GM19023 (cell line): ENCODE results near the gene MAPK8IP3.
A peak's percentile ranks its signal among the peaks of the same experiment; 100 is the strongest.

ENCODE experiments used
- ATAC-seq: cut with Tn5 transposase; IDR thresholded peaks from one replicate; pipeline ENCODE4 v1.9.1; 2021; ENCODE audit warnings: mild to moderate bottlenecking, moderate library complexity; ENCODE audit not compliant: unreplicated experiment

MAPK8IP3 gene

DNA sequence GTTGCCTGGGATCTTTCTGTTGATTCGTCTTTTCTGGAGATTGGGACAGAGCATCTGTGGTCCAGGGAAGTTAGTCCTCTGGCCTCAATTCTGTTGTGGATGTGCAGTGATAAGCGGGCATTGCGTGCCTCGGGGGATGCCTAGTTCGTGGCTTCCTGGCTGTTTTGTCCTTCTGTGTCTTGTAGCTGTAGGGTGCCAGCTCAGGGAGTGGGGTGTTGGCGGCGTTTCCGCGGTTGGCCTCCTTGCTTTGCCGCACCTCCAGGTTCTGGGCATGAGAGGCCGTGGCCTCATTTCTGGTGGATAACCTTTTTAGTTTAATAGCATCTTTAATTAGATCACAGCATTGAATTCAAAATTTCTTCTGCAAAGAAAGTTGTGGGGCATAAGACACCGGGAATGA lies 29.3 kb upstream of the MAPK8IP3 start:
- no peak for ATAC-seq

DNA sequence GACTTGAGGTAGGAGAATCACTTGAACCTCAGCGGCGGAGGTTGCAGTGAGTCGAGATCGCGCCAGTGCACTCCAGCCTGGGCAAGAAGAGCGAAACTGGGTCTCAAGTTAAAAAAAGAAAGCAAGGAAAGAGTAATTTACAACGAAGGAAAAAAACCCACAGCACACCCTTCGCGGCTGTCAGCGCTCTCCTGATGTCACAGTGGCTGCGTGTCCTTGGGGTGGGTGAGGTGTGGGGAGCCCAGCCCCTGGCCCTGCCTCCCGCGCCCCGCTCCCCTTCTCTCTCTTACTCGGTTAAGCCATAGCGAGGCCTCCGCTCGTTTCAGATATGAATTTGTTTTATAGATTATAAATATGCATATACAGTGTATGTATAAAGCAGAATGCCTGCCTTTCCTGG lies 28.7 kb upstream of the MAPK8IP3 start:
- ATAC-seq: no peak

DNA sequence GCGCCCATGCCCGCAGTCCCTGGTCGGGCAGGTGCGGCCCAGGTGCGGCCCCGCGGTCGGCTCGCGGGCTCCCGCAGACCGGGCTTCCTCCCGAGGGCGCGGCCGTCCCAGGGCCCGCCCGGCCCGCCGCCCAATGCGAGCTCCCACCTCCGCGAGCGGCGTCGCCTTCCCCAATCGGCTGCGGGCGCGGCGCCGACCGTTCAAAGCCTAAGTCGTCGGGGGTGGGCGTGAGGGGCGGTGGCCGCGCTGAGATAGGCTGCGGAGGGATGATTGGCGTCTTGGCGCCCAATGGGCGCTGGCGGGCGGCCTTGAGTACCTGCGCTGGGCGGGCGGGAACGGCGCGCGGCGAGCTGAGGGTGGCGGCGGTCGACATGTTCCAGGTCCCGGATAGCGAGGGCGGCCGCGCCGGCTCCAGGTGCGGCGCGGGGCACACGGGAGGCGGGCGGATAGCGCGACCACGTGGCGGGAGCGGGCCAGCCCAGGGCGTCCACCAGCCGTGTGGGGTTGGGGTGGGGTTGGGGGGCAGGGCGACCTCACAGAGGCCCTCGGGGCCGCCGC lies 28.0 kb upstream of the MAPK8IP3 start, which contains the start of gene JPT2:
Gene JPT2 (plus strand): TSS at position 338 of the 558 bp plus-strand sequence. CDS start 34 bp downstream, at position 372.
- peak; percentile 95 for ATAC-seq

DNA sequence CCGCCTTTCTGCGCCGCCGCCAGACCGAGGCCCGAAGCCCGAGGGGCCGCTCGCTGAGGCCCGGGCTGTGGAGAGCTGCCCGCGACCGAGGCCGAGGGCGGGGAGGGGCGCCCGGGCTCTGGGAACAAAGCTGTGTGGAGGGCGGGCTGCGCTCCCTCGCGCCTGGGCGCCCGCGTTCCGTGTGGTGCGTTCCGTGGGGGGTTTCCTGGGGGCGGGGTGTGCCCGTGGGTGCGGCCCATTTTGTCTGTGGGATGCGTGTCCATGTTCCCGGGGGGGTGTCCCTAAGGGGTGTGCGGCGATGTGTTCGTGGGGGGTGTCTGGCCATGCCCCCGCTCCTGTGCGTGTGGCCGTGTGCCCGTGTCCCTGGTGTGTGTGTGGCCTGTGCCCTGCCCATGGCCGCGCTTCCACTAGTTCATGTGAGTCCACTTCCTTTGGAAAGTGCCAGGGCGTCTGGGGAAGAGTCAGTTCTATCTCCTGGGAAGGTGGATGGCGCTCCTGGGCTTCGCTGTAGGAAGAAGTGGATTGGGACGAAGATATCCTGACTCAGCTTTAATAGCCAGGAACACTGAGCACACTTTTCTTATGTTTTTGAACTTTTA lies 27.4 kb upstream of the MAPK8IP3 start:
- peak; percentile 11 for ATAC-seq

DNA sequence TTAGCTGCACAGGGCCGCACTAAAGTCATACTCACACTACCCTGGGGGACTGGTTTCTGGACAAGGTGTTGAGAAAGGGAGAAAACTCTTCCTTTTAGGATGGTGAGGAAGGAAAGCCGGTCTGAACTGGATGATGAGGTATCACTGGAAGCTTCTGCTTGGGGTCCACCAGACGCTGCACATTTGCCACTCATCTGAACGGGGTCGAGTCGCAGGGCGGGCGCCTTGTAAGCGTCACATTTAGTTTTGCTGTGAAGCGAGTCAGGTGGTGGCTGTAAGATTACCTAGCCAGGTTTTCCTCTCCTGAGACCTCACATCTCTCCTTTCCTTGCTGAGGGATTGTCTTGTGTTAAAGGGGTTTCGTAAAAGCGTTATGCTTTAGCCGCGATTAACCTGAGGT lies 25.6 kb upstream of the MAPK8IP3 start:
- ATAC-seq: no peak

DNA sequence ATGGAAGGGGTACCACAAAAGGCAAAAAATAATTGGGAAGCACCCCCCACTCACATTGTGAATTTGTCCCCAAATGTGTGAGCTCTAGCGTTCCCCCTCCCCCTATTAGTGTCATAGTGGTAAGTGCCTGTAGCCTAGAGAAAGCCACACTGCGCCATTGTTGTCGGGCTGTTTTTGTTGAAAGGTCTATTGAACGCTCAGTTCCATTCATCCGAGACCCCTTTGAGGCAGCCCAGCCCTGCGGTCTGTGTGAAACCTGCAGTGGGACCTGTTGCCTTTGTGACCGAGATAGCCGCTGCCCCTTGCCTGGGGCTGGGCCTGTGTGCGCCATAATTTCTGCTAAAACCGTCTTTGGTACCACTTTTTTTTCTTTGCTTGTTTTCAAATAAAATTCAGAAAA lies 25.0 kb upstream of the MAPK8IP3 start:
- ATAC-seq: no peak

DNA sequence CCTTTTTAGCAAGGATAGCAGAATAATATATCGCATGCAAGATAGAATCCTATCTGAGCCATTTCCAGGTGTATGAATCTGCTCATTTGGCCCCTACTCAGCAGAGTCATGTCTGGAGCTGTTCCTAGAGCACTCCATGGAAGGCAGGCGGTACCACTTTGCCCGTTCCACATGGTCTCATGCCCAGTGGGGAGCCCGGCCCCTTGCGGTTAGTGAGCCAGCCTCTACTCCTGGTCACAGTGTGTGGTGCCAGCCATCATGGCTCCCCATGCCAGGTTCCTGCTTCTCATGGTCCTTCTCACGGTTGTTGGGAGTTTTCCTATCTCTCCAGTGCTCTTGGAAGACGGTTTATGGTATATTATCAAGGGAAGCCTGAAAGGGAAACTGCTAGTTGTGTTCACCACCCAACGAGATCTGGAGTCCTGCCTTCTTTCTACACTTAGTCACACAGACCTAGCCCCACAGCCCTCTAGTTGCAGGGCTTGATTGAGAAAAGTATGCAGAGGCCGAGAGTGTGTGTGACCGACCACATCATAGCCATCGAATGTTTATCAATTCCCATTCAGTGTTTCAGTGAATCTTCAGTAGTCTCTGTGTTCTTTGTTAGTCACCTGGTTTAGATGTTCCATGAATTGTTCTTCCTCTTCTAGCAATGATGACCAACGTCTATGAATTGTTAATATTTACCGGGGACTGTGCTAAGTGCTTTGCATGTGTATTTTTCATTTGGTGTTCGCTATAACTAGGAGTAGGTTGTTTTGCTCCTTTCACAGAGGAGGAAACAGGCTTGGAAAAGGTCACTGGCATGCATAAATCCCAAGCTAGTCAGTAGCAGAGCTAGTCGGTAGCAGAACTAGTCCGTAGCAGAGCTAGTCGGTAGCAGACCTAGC lies 18.3 kb upstream of the MAPK8IP3 start:
- ATAC-seq: no peak

DNA sequence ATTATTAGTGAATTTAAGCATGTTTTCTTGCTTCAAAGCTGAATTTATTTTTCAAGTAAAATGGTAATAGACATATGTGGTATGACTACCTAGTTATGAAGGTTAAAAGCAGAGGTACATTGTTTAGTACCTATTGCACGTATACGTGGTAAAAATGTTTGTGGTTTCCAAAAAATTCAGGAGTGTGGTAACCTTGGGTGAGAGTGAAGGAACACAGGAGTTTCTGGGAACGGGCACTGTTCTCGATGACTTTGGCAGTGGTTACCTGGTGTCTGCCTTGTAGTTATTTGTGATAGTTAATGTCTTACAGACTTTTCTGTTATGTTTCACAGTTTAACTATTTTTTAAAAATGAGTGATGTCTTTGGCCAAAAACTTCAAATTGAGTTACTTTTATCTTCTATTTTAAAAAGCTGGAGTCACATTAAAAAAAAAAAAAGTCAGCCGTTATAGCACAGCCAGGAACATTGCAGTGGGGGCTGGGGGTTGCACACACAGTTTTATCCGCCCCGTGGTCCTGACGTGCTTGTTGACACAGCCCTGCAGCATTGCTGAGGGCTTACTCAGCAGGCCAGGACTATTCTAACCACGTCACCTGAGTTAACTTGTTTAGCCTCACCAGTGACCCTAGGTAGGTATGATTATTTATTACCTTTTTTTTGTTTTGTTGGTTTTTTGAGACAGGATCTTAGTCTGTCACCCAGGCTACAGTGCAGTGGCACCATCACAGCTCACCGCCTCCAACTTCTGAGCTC lies 17.0 kb upstream of the MAPK8IP3 start:
- ATAC-seq: no peak

DNA sequence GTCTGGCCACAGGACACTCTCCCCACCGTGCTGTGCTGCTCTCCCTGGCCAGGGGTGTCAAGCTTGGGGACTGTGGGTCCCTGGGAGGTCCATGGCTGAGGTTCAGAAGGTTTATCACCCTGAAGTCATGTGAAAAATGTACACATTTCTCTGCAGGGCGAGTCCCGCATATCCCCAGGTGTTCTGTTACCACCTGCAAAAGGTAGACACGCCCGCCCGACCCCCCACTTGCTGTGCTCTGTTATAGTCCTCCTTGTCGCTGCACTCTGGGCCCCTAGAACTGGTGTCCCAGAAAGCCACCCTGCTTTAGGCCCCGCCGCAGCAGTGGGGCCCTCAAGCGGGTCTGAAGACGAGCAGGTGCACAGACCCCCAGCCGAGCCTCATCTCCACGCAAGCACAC lies 16.1 kb upstream of the MAPK8IP3 start:
- no peak for ATAC-seq

DNA sequence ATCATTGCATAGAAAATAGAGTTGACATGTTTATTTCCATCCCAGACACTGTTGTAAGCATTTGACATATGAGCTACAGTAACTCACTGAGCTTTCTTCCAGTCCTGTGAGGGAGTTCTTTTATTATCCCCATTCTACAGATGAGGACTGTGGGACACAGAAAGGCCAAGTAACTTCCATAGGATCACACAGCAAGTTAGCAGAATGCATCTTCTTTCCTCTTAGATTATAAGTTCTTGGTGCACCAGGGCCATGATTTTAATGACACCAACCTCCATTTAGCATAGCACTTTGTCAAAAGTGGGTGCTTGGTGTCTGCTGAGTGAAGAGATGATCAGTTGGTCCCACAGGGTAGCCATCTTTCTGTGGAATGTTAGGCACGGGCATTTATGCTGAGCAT lies 15.2 kb upstream of the MAPK8IP3 start:
- no peak for ATAC-seq

DNA sequence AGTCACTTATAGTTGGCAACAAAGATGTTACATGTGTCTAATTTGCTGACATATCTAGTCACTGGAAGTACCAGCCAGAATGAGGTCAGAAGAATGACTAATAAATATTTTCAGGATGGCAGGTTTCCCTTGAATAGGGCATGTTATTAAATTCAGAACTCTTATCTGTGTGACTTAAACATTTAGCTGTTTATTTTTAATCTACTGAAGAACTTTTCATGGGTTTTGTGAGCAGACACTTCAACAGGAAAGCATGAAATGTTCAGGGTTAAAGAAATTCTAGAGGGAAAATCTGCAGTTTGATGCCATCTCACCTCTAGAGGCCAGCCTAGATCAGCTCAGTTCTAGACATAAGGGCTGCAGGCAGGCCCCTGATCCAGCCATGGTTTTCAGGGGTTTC lies 14.7 kb upstream of the MAPK8IP3 start:
- no peak for ATAC-seq

DNA sequence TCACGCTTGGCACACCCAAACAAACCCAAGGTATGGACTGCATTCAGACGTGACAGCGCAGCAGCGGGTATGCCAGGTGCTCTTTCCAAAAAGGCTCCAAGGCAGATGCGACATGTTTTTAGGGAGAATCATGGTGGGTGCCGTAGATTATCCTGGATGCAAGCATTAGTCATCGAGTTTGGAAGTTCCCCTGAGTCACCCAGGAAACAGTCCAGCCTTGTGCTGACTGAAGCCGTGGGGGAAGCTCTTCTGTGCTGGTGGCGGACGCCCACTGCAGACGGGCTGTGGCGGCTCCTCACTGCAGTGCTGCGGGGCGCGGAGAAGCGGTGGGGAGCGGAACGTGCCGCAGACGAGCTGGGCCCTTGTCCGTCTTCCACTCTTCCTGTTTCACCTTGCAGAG lies 14.0 kb upstream of the MAPK8IP3 start:
- no peak for ATAC-seq

DNA sequence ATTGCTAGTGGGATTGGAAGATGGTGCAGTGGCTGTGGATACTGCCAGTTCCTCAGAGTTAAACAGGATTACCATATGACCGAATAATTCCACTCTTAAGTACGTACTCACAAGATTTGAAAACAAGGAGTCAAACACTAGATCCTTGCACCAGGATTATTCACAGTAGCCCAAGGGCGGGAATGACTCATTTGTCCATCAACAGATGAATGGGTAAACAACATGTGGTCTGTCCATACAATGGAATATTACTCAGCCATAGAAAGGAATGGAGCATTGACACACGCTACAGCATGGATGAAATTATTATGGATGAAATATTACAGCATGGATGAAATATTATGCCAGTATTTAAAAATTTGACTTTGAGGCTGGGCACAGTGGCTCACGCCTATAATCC lies 9.1 kb upstream of the MAPK8IP3 start:
- ATAC-seq: no peak

DNA sequence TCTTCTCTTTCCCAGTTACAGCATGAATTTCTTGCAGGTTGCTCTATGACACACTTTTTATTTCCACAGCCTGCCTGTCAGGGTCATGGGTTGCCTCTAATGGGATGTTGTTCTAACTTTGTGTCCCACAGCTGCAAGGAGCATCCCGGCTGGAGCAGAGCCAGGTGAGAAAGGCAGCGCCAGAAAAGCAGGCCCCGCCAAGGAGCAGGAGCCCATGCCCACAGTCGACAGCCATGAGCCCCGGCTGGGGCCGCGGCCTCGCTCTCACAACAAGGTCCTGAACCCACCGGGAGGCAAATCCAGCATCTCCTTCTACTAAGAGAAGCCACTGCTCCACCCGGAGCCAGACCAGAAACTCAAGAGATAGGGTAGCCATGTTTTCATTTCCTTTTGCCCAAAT lies 7.3 kb upstream of the MAPK8IP3 start:
- no peak for ATAC-seq

DNA sequence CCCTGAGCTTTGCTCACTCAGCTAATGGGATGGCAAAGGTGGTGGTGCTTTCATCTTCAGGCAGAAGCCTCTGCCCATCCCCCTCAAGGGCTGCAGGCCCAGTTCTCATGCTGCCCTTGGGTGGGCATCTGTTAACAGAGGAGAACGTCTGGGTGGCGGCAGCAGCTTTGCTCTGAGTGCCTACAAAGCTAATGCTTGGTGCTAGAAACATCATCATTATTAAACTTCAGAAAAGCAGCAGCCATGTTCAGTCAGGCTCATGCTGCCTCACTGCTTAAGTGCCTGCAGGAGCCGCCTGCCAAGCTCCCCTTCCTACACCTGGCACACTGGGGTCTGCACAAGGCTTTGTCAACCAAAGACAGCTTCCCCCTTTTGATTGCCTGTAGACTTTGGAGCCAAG lies 5.7 kb upstream of the MAPK8IP3 start:
- no peak for ATAC-seq

DNA sequence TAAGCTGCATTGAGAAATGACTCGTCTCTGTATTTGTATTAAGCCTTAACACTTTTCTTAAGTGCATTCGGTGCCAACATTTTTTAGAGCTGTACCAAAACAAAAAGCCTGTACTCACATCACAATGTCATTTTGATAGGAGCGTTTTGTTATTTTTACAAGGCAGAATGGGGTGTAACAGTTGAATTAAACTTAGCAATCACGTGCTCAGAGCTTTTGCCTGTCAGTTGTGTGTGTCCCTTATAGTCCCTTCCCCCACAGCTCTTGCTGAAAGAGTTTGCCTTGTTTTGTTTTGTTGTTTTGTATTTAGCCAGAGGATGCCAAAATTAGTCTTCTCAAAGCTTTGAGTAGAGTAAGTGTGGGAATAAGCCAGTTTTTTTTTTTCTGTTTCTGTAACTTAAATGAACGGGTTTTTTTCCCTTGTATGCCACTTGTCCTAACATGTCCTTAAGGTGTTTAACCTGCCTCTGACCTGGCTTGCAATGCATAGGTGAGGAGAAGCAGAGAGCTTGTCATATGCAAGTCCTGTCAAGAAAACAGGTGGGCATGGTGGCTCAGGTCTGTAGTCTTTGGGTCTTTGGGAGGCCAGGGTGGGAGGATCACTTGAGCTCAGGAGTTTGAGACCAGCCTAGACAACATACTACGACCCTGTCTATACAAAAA lies 4.6 kb upstream of the MAPK8IP3 start:
- ATAC-seq: no peak

DNA sequence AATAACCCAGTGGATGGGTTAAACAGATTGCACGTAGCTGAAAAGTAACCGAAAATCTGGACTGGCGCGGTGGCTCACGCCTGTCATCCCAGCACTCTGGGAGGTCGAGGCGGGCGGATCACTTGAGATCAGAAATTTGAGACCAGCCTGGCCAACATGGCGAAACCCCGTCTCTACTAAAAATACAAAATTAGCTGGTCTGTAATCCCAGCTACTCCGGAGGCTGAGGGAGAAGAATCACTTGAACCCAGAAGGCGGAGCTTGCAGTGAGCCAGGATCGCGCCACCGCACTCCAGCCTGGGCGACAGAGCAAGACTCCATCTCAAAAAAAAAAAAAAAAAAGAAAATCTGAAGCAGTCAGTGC lies 689 bp upstream of the MAPK8IP3 start:
- ATAC-seq: peak; percentile 4

DNA sequence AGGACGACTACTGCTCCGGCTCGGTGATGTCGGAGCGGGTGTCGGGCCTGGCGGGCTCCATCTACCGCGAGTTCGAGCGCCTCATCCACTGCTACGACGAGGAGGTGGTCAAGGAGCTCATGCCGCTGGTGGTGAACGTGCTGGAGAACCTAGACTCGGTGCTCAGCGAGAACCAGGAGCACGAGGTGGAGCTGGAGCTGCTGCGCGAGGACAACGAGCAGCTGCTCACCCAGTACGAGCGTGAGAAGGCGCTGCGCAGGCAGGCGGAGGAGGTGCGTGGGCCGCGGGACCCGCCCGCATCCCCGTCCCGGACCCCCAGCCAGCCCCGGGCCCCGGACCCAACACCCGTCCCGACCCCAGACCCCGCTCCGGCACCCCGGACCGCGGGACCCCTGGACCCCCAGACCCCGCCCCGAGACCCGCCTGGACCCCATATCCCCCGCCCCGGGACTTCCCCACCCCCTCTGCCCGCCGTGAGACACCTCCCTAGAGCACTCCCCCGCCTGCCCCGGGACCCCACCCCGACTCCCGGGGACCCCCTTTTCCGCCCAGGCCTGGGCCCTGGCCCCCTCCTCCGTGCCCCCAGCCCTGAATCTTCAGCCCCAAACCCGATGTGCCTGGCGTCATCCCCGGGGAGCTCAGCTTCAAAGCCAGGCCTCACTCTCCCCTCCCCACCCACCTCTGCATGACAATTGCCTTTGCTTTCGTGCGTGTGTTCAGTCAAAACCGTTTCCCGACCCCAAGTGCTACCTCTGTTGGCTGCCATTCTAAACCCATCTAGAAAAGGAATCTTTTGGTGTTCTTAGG lies 594 bp downstream of the MAPK8IP3 start:
- peak; percentile 16 for ATAC-seq

DNA sequence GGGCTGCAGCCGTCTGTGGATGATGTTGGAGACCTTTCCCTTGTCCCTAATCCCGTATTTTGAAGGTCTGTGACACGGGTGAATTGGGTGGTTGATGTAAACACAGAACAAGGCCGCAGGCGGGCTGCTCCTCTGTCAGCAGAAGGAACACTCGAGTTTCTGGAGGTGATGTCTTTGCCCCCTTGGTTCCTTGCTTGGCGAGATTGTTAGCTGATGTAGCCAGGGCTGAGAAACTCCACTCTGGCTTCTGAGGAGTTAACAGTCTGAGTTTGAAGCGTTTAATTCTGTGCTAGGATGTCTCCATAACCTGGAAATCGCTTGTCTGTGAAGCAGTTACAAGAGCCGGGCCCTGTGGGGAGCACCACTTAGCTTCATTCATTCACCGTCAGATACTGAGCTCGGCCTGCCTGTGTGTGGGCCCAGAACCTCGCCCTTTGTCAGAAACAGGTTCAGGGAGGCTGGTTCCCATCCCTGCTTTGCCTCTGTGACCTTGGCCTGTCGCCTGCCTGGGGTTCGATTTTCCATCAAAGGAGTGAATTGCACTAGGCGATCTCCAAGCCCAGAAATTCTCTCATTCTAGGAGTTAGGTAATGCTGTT lies 1.3 kb downstream of the MAPK8IP3 start:
- no peak for ATAC-seq
